HuH-7 (cell line): ENCODE measurements around the gene PAFAH1B1.

Experiments used
- DNase-seq: peaks from one replicate; pipeline ENCODE4 v3.0.0; 2011; ENCODE audit warnings: low spot score

Gene PAFAH1B1

DNA sequence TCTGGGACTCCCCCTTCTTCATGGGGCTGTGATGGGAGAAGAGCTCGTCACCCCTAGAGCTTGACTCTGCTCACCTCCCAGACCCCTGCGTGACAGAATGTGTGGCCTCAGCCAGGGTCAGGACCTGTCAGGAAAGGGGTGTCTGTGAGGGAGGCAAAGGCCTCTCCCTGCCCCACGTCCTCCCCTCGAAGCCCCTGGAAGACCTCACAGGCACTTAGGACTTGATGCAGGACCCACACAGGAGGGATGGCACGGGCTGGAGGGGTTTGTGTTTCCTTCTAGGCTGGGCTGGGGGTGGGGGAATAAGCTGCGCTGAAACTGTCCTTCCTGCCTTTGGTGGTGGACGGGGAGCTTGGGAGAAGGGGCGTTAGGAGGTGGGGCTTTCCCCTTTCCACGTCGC, 129.2 kb downstream of the PAFAH1B1 start:
- DNase-seq: no peak

- DNase-seq: no peak
Observed at GRCh38 chr17:2723505-2723996, 130.1 kb downstream of the PAFAH1B1 start.

DNA sequence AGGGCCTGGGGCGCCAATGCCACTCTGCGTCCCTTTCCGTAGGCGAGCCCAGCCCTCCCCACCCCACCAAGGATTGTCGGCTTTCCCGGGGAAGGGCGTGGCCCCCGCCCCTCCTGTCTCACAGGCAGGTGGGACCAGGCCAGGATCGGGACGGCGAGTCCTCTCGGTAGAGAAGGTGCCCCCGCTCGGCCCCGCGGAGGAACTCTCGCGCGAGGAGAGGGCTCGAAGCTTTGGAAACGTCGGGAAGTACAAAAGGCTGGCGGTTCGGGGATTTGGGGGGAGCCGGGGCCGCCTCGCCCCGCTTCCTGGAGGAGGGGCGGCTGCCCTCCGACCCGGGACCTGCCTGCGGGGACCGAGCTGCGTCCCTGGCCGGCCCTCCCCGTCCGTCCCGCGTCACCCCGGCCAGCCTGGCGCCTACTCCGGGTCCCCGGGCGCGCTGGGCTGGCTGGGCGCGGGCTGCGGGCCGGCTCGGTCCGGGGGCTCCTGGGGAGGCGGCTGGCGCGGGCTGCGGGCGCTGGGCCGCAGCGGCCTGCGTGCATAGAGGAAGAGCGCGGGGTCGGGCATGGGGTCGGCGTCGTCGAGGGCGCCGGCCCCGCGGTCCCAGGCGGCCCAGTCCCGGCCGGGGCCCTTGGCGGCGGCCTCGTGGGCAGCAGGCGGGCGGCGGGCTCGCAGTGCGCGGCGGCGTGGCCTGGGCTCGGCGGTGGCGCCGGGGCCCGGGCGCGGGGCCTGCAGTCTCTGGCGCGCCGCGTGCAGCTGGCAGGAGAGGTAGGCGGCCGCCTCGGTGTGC, 130.7 kb downstream of the PAFAH1B1 start:
- no peak for DNase-seq

GRCh38 chr17:2724784-2725164, 131.3 kb downstream of the PAFAH1B1 start:
- DNase-seq: peak; percentile 52

- no peak for DNase-seq
Observed at GRCh38 chr17:2730764-2731353, 137.4 kb downstream of the PAFAH1B1 start.

- DNase-seq: no peak
Observed at GRCh38 chr17:2731807-2732206, 138.4 kb downstream of the PAFAH1B1 start.

DNA sequence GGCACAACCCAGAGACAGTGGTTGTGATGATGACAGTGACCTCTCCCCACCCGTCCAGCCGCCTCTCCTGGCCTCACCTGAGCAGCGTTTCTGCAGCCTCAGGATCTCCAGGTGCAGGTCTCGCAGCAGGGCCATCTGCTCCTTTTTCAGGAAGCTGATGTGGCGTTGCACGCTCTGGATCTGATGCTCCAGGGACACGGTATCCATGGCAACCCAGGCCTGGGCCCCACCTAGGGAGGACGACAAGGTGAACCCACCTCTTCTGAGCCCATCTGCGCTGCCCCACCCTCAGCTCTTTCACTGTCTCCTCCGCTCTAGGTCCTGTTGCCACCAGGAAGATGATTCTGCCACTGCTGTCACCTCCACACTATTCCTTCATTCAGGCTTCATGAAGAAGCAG, 141.5 kb downstream of the PAFAH1B1 start:
- no peak for DNase-seq
